Measurements from ENCODE around the gene ATE1. TPM values are rescaled to one million over a fixed set of nuclear protein-coding genes. Genes with fewer than 3 reads are reported as not detected.
"Not testable (repeated sequence)": the region's sequence is repeated elsewhere in the genome, so short reads cannot be mapped to it uniquely, and the experiment has no call there.

The ATE1 gene
- total RNA-seq, 4 donors from 2014 or later: 20.8 to 29.5 (median 24.9) TPM

- DNase-seq (ENCODE audit: low spot score): no peak
- no peak for ATAC-seq (ENCODE audit: low FRiP score)
- TF ChIP-seq CTCF (IDR thresholded peaks at IDR 0.05): no peak
These were observed 95.2 kb downstream of the ATE1 start for GRCh38 chr10:121832647-121833046.

GRCh38 chr10:121831777-121832176, 96.1 kb downstream of the ATE1 start:
- no peak for DNase-seq (ENCODE audit: low spot score)
- no peak for TF ChIP-seq CTCF (IDR thresholded peaks at IDR 0.05)
- no peak for ATAC-seq (ENCODE audit: low FRiP score)

DNA sequence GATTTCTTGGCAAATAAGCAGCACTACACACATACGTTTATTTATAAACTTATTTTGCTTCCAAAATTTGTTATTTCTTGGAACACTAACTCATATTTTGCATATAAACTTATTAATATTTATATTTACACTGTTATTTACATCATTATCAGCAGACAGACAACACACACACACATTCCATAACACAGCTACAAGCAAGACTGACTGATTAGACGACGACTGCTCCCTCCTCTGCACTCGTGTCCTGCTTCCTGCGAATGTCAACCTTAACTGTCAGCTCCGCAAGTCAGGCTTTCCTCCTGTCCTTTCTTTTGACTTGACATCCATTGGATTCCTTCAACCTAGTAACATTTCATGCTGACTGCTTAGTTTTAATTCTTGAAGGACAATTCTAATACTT, 96.6 kb downstream of the ATE1 start:
- ATAC-seq (ENCODE audit: low FRiP score): no peak
- no peak for TF ChIP-seq CTCF (IDR thresholded peaks at IDR 0.05)
- DNase-seq (ENCODE audit: low spot score): no peak

DNA sequence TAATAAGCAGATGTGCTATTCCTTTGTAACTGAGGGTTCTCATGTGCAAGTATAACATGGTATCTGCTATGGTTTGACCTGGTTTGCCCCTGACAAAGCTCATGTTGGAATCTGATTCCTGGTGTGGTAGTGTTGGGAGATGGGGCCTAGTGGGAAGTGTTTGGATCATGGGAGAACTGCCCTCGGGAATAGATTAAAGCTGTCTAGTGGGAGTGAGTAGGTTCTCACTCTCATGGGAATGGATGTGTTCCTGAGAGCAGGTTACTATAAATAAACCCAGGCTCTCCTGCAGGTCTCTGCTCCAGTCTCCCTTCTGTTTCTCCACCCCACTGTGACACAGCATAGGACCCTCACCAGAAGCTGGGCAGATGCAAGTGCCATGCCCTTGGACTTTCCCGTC, 97.7 kb downstream of the ATE1 start:
- no peak for DNase-seq (ENCODE audit: low spot score)
- no peak for ATAC-seq (ENCODE audit: low FRiP score)
- TF ChIP-seq CTCF (IDR thresholded peaks at IDR 0.05): no peak

DNA sequence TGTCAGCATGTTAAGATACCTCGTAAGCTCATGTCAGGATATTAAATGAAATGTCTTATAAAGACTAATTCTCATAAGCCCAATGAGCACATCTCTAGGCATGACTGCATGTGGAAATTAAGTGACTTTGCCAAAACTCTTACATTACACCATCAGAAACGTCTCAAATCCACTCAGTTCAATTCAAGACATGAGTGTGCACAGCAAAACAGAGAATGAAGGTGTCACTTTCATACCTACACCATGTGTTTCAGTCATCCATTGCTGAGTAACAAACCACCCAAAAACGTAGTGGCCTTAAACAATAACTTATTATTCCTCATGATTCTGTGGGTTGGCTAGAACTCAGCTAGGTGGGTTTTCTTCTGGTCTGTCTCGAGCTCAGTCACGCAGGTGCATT, 99.8 kb downstream of the ATE1 start:
- DNase-seq (ENCODE audit: low spot score): no peak
- no peak for ATAC-seq (ENCODE audit: low FRiP score)
- no peak for TF ChIP-seq CTCF (IDR thresholded peaks at IDR 0.05)

- ATAC-seq (ENCODE audit: low FRiP score); DNase-seq (ENCODE audit: low spot score): not testable (repeated sequence)
These were observed 101.1 kb downstream of the ATE1 start for GRCh38 chr10:121826773-121827172.

DNA sequence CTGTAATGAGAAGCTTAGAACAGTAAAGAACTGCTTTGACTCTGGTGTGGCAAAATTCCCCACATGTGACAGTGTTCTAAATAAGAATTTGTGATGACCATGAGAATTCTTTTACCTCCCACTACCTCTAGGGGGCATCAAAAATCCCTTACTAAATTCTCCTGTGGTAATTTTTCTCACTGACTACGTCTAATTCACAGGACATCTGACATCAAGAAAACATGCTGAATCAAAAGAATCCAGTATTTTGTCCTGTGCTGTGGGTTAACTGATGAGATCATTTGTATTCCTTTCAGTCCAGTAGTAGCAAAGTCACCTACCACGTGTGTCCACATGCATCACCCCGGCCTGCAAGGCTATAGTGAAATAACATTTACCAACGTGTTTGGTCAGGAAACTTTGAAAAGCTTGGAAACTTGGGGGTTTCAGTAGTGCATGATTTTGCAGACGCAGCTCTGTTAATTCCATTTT, 103.8 kb downstream of the ATE1 start:
- DNase-seq (ENCODE audit: low spot score): no peak
- peak in 1 of 3 donors; percentile 25 for TF ChIP-seq CTCF (IDR thresholded peaks at IDR 0.05)
- no peak for ATAC-seq (ENCODE audit: low FRiP score)

GRCh38 chr10:121822724-121823123, 105.1 kb downstream of the ATE1 start:
- TF ChIP-seq CTCF (IDR thresholded peaks at IDR 0.05): no peak
- no peak for ATAC-seq (ENCODE audit: low FRiP score)
- no peak for DNase-seq (ENCODE audit: low spot score)
